Measurements from ENCODE around the gene FGF14.

The FGF14 gene

DNA sequence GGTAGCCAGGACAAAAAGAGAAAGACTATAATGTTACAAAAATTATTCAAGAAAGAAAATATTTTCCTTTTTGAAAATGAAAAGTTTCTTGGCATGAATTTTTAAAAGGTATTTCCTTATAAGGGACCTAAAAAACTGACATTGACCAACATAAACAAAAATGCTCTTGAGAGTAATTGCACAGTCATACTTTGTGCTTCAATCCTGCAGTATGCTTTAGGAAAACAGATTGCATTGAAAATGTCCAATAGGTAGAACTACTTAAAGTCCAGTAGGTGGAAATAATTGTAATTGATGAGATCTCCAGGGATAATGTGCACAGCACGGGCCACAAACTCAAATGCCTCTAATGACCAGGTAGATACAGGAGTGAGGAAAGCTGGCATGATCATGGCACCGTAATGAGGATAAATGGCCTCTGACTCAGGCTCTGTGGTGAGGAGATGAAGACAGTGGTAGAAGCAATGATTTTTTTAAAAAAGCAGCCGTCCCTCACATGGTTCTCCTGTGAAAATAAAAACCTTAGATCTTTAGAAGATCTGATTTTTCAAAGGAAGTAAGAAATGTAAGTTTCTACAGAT is 671.3 kb downstream of the FGF14 start:
- Histone ChIP-seq H3K27ac (ENCODE audit: poor library complexity, severe bottlenecking) (no peak overlapping the region), H3K27me3 (ENCODE audit: insufficient read depth, poor library complexity, severe bottlenecking) (no peaks in the 10 kb centered on the region), H3K4me3 (ENCODE audit: severe bottlenecking) (no peak overlapping the region), H3K36me3 (ENCODE audit: low read depth) (no peaks in the 10 kb centered on the region), H3K9me3 (ENCODE audit: severe bottlenecking) (no peaks in the 10 kb centered on the region), H3K4me1 (ENCODE audit: insufficient read depth, poor library complexity, severe bottlenecking) (no peaks in the 10 kb centered on the region)
- TF ChIP-seq, protein P1, sequence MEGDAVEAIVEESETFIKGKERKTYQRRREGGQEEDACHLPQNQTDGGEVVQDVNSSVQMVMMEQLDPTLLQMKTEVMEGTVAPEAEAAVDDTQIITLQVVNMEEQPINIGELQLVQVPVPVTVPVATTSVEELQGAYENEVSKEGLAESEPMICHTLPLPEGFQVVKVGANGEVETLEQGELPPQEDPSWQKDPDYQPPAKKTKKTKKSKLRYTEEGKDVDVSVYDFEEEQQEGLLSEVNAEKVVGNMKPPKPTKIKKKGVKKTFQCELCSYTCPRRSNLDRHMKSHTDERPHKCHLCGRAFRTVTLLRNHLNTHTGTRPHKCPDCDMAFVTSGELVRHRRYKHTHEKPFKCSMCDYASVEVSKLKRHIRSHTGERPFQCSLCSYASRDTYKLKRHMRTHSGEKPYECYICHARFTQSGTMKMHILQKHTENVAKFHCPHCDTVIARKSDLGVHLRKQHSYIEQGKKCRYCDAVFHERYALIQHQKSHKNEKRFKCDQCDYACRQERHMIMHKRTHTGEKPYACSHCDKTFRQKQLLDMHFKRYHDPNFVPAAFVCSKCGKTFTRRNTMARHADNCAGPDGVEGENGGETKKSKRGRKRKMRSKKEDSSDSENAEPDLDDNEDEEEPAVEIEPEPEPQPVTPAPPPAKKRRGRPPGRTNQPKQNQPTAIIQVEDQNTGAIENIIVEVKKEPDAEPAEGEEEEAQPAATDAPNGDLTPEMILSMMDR (IDR thresholded peaks at IDR 0.05; ENCODE audit: poor library complexity, severe bottlenecking), result no peak
- ATAC-seq (ENCODE audit: low read depth) (no peak), DNase-seq (ENCODE audit: low spot score) (no peak)

DNA sequence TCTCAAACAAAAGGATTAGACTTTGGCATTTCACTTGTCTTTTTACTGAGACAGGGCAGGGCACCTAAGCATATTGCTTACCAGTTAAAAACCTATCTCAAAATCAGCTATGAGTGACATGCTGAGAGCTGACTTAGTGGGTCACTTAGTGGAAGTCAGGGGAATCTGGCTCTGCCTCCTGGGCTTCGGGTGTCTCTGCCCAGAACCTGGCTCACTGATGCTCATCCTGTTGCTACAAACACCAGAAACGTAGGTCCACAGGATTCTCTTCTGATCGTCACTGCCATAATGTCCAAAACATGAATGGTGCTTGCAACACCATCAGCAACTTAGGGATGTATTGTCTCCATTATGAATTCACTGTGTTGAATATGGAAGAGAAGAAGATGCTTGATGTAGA is 673.2 kb downstream of the FGF14 start:
- H3K4me3 ChIP-seq (ENCODE audit: severe bottlenecking), result no peak overlapping the region
- ATAC-seq (ENCODE audit: low read depth), result no peak

DNA sequence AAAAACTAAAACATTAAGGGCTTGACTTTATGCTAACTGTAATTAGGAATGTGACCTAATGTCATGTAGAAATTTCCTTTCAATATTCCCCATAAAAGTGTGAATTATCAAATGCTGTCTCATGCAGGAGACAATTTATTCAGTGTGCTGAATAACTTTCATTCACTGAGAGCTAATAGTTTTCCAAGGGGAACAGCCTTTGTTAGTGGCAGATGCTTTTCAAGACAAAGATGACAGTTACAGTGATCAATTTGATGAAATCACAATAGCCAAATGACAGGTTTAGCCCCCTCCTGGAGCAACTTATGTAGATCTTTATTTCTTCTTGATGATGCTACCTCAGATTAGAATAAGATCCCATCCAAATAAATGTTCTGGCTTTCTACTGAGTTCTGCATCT is 673.8 kb downstream of the FGF14 start:
- no peak overlapping the region for H3K4me3 ChIP-seq (ENCODE audit: severe bottlenecking)
- H3K27me3 ChIP-seq (ENCODE audit: insufficient read depth, poor library complexity, severe bottlenecking), result no peaks in the 10 kb centered on the region
- no peaks in the 10 kb centered on the region for H3K4me1 ChIP-seq (ENCODE audit: insufficient read depth, poor library complexity, severe bottlenecking)
- no peaks in the 10 kb centered on the region for H3K9me3 ChIP-seq (ENCODE audit: severe bottlenecking)
- no peak for DNase-seq (ENCODE audit: low spot score)
- no peak for ATAC-seq (ENCODE audit: low read depth)
- H3K36me3 ChIP-seq (ENCODE audit: low read depth), result no peaks in the 10 kb centered on the region
- no peak overlapping the region for H3K27ac ChIP-seq (ENCODE audit: poor library complexity, severe bottlenecking)
- TF ChIP-seq, protein P1 (IDR thresholded peaks at IDR 0.05; ENCODE audit: poor library complexity, severe bottlenecking), result no peak

More for the DNA sequence above, 673.2 kb downstream of the FGF14 start:
- Histone ChIP-seq H3K36me3 (ENCODE audit: low read depth) (no peaks in the 10 kb centered on the region), H3K27ac (ENCODE audit: poor library complexity, severe bottlenecking) (no peak overlapping the region), H3K9me3 (ENCODE audit: severe bottlenecking) (no peaks in the 10 kb centered on the region), H3K4me1 (ENCODE audit: insufficient read depth, poor library complexity, severe bottlenecking) (no peaks in the 10 kb centered on the region), H3K27me3 (ENCODE audit: insufficient read depth, poor library complexity, severe bottlenecking) (no peaks in the 10 kb centered on the region)
- no peak for DNase-seq (ENCODE audit: low spot score)
- TF ChIP-seq, protein P1 (IDR thresholded peaks at IDR 0.05; ENCODE audit: poor library complexity, severe bottlenecking), result no peak

DNA sequence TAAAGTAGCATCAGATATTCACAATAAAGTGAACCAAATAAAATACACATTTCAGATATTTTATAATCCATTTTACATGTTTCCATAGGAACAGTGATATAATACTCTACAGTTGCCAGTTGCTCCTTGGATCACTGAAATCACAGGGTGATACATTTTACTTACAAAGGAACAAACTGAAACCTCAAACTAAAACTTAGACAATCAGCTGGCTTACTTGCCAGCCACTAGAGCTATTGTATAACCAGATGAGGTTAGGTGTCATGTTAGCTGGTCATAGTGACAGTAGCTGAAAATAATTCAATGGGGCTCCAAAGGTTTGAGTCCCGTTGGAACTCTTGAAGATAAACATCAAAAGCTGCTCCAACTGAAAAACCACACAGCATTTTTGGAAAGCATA is 674.7 kb downstream of the FGF14 start:
- Histone ChIP-seq H3K36me3 (ENCODE audit: low read depth) (no peaks in the 10 kb centered on the region), H3K4me3 (ENCODE audit: severe bottlenecking) (no peak overlapping the region), H3K27ac (ENCODE audit: poor library complexity, severe bottlenecking) (no peak overlapping the region), H3K9me3 (ENCODE audit: severe bottlenecking) (no peaks in the 10 kb centered on the region), H3K4me1 (ENCODE audit: insufficient read depth, poor library complexity, severe bottlenecking) (no peaks in the 10 kb centered on the region), H3K27me3 (ENCODE audit: insufficient read depth, poor library complexity, severe bottlenecking) (no peaks in the 10 kb centered on the region)
- DNase-seq (ENCODE audit: low spot score) (no peak), ATAC-seq (ENCODE audit: low read depth) (no peak)
- TF ChIP-seq, protein P1 (IDR thresholded peaks at IDR 0.05; ENCODE audit: poor library complexity, severe bottlenecking), result no peak

DNA sequence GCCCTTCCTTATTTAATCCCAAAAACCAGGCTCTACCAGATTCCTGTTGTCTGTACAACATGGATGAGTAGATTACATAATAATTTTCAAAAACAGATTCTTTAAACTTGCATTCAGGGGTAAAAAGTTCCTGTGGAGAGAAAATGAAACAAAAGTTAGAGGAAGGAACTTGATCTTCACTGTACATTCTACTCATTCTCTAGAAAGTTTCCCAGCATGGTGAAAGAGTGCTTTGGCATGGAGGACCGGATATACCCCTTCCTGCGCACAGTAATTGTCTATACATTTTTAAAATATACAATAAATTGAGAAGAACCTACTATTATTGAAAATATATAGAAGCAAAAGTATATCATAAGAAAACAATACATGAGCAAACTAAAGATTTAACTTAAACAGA is 675.2 kb downstream of the FGF14 start:
- H3K4me3 ChIP-seq (ENCODE audit: severe bottlenecking), result no peak overlapping the region
- H3K27ac ChIP-seq (ENCODE audit: poor library complexity, severe bottlenecking), result no peak overlapping the region
- no peaks in the 10 kb centered on the region for H3K27me3 ChIP-seq (ENCODE audit: insufficient read depth, poor library complexity, severe bottlenecking)
- no peaks in the 10 kb centered on the region for H3K4me1 ChIP-seq (ENCODE audit: insufficient read depth, poor library complexity, severe bottlenecking)
- TF ChIP-seq, protein P1 (IDR thresholded peaks at IDR 0.05; ENCODE audit: poor library complexity, severe bottlenecking), result no peak
- DNase-seq (ENCODE audit: low spot score) (no peak), ATAC-seq (ENCODE audit: low read depth) (no peak)
- no peaks in the 10 kb centered on the region for H3K36me3 ChIP-seq (ENCODE audit: low read depth)
- H3K9me3 ChIP-seq (ENCODE audit: severe bottlenecking), result no peaks in the 10 kb centered on the region
